ENCODE data around the gene NFILZ.

The NFILZ gene

DNA sequence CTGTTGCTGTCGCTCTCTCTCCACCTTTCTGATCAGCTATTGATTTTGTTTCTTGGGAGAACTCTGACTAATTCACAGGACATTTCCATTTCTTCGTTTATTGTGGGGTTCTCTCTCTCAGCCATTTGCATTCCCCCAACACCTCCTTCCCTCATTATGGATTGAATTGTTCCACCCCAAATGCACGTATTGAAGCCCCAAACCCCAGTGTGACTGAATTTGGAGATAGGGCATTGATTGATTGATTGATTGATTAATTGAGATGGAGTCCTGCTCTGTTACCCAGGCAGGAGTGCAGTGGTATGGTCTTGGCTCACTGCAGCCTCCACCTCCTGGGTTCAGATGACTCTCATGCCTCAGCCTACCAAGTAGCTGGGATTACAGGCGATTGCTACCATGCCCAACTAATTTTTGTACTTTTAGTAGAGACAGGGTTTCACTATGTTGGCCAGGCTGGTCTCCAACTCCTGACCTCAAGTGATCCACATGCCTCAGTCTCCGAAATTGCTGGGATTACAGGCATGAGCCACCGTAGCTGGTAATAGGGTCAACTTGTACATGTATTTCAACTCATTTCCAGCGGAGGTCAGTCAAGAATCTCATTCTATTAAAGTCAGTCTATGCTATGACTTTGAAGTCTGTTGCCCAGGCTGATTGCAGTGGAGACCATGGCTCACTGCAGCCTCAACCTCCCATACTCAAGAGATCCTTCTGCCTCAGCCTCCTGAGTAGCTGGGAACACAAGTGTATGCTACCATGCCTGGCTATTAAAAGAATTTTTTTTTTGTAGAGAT lies 13.6 kb downstream of the NFILZ start:
- H3K4me2 ChIP-seq (ENCODE audit: low read length), result no peak overlapping the region
- no peaks in the 10 kb centered on the region for H3K4me1 ChIP-seq (ENCODE audit: control insufficient read depth, low read length)
- no peaks in the 10 kb centered on the region for H3F3A ChIP-seq (ENCODE audit: control insufficient read depth, insufficient read depth)
- no peaks in the 10 kb centered on the region for H3K9me2 ChIP-seq (replicated peaks; ENCODE audit: control insufficient read depth, low read length)
- no peak overlapping the region for H3K27ac ChIP-seq (ENCODE audit: low read depth, low read length)
- no peak overlapping the region for H3K4me3 ChIP-seq (ENCODE audit: low read length)
- H3K9me3 ChIP-seq (ENCODE audit: control insufficient read depth, insufficient read depth, low read length), result no peaks in the 10 kb centered on the region
- no peaks in the 10 kb centered on the region for H3K27me3 ChIP-seq (ENCODE audit: control insufficient read depth, low read length)
- TF ChIP-seq EZH2phosphoT487 (IDR thresholded peaks at IDR 0.05; ENCODE audit: borderline replicate concordance, low read length), result no peak
- TF ChIP-seq, protein P1, sequence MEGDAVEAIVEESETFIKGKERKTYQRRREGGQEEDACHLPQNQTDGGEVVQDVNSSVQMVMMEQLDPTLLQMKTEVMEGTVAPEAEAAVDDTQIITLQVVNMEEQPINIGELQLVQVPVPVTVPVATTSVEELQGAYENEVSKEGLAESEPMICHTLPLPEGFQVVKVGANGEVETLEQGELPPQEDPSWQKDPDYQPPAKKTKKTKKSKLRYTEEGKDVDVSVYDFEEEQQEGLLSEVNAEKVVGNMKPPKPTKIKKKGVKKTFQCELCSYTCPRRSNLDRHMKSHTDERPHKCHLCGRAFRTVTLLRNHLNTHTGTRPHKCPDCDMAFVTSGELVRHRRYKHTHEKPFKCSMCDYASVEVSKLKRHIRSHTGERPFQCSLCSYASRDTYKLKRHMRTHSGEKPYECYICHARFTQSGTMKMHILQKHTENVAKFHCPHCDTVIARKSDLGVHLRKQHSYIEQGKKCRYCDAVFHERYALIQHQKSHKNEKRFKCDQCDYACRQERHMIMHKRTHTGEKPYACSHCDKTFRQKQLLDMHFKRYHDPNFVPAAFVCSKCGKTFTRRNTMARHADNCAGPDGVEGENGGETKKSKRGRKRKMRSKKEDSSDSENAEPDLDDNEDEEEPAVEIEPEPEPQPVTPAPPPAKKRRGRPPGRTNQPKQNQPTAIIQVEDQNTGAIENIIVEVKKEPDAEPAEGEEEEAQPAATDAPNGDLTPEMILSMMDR (IDR thresholded peaks at IDR 0.05; ENCODE audit: low read depth, low read length, poor library complexity, severe bottlenecking), result no peak
- H3K79me2 ChIP-seq (ENCODE audit: control insufficient read depth, low read length), result no peaks in the 10 kb centered on the region
- H4K20me1 ChIP-seq (ENCODE audit: control insufficient read depth, insufficient read depth, low read depth, low read length), result no peaks in the 10 kb centered on the region
- no peaks in the 10 kb centered on the region for H3K36me3 ChIP-seq (ENCODE audit: control insufficient read depth, low read length)

- H4K20me1 ChIP-seq (ENCODE audit: control insufficient read depth, insufficient read depth, low read depth, low read length), result no peaks in the 10 kb centered on the region
- H3K9me2 ChIP-seq (replicated peaks; ENCODE audit: control insufficient read depth, low read length), result no peaks in the 10 kb centered on the region
- H3K4me2 ChIP-seq (ENCODE audit: low read length), result no peak overlapping the region
- no peak overlapping the region for H3K27ac ChIP-seq (ENCODE audit: low read depth, low read length)
- no peaks in the 10 kb centered on the region for H3K27me3 ChIP-seq (ENCODE audit: control insufficient read depth, low read length)
- H3K36me3 ChIP-seq (ENCODE audit: control insufficient read depth, low read length), result no peaks in the 10 kb centered on the region
- H3K9me3 ChIP-seq (ENCODE audit: control insufficient read depth, insufficient read depth, low read length), result no peaks in the 10 kb centered on the region
- H3F3A ChIP-seq (ENCODE audit: control insufficient read depth, insufficient read depth), result no peaks in the 10 kb centered on the region
- no peak overlapping the region for H3K4me3 ChIP-seq (ENCODE audit: low read length)
- no peaks in the 10 kb centered on the region for H3K4me1 ChIP-seq (ENCODE audit: control insufficient read depth, low read length)
- TF ChIP-seq EZH2phosphoT487 (IDR thresholded peaks at IDR 0.05; ENCODE audit: borderline replicate concordance, low read length), result no peak
- TF ChIP-seq, protein P1 (IDR thresholded peaks at IDR 0.05; ENCODE audit: low read depth, low read length, poor library complexity, severe bottlenecking), result no peak
- no peaks in the 10 kb centered on the region for H3K79me2 ChIP-seq (ENCODE audit: control insufficient read depth, low read length)
Measured at GRCh38 chr19:8648240-8648639, 17.8 kb downstream of the NFILZ start.

- peak overlapping the region; percentile 42 for H3K4me2 ChIP-seq (ENCODE audit: low read length)
- H3K36me3 ChIP-seq (ENCODE audit: control insufficient read depth, low read length), result no peaks in the 10 kb centered on the region
- no peaks in the 10 kb centered on the region for H3K9me2 ChIP-seq (replicated peaks; ENCODE audit: control insufficient read depth, low read length)
- 0 out of 2 replicates have a peak, but pooled peaks cover 3% of the 10 kb centered on the region for H3K4me1 ChIP-seq (ENCODE audit: control insufficient read depth, low read length)
- no peaks in the 10 kb centered on the region for H4K20me1 ChIP-seq (ENCODE audit: control insufficient read depth, insufficient read depth, low read depth, low read length)
- no peaks in the 10 kb centered on the region for H3K27me3 ChIP-seq (ENCODE audit: control insufficient read depth, low read length)
- H3F3A ChIP-seq (ENCODE audit: control insufficient read depth, insufficient read depth), result no peaks in the 10 kb centered on the region
- H3K4me3 ChIP-seq (ENCODE audit: low read length), result no peak overlapping the region
- no peak overlapping the region for H3K27ac ChIP-seq (ENCODE audit: low read depth, low read length)
- no peaks in the 10 kb centered on the region for H3K79me2 ChIP-seq (ENCODE audit: control insufficient read depth, low read length)
- no peak for TF ChIP-seq EZH2phosphoT487 (IDR thresholded peaks at IDR 0.05; ENCODE audit: borderline replicate concordance, low read length)
- TF ChIP-seq, protein P1 (IDR thresholded peaks at IDR 0.05; ENCODE audit: low read depth, low read length, poor library complexity, severe bottlenecking), result peak; percentile 73
- H3K9me3 ChIP-seq (ENCODE audit: control insufficient read depth, insufficient read depth, low read length), result no peaks in the 10 kb centered on the region
Measured at GRCh38 chr19:8654591-8655339, 24.3 kb downstream of the NFILZ start.
